ENCODE data around the gene UNC80.

Gene UNC80

GRCh38 chr2:209937893-209938292, 166.3 kb downstream of the UNC80 start:
- Histone ChIP-seq H3K4me1 (ENCODE audit: control insufficient read depth, insufficient read depth, low read length) (no peaks in the 10 kb centered on the region), H3K9me3 (ENCODE audit: control insufficient read depth, insufficient read depth, low read depth, low read length) (no peaks in the 10 kb centered on the region), H3K4me3 (ENCODE audit: low read depth, low read length) (no peak overlapping the region), H3K27ac (ENCODE audit: low read depth, low read length) (no peak overlapping the region), H3K36me3 (ENCODE audit: control insufficient read depth, insufficient read depth, low read length) (no peaks in the 10 kb centered on the region), H3K9ac (ENCODE audit: low read length) (no peak overlapping the region), H3K27me3 (ENCODE audit: control insufficient read depth, insufficient read depth, low read length) (no peaks in the 10 kb centered on the region)

GRCh38 chr2:209938906-209939305, 167.3 kb downstream of the UNC80 start:
- Histone ChIP-seq H3K27ac (ENCODE audit: low read depth, low read length) (no peak overlapping the region), H3K4me1 (ENCODE audit: control insufficient read depth, insufficient read depth, low read length) (no peaks in the 10 kb centered on the region), H3K9ac (ENCODE audit: low read length) (no peak overlapping the region), H3K27me3 (ENCODE audit: control insufficient read depth, insufficient read depth, low read length) (no peaks in the 10 kb centered on the region), H3K9me3 (ENCODE audit: control insufficient read depth, insufficient read depth, low read depth, low read length) (no peaks in the 10 kb centered on the region), H3K36me3 (ENCODE audit: control insufficient read depth, insufficient read depth, low read length) (no peaks in the 10 kb centered on the region), H3K4me3 (ENCODE audit: low read depth, low read length) (no peak overlapping the region)

GRCh38 chr2:209940936-209941335, 169.3 kb downstream of the UNC80 start:
- H3K9me3 ChIP-seq (ENCODE audit: control insufficient read depth, insufficient read depth, low read depth, low read length): no peaks in the 10 kb centered on the region
- H3K27ac ChIP-seq (ENCODE audit: low read depth, low read length): no peak overlapping the region
- no peaks in the 10 kb centered on the region for H3K36me3 ChIP-seq (ENCODE audit: control insufficient read depth, insufficient read depth, low read length)
- H3K27me3 ChIP-seq (ENCODE audit: control insufficient read depth, insufficient read depth, low read length): no peaks in the 10 kb centered on the region
- H3K4me1 ChIP-seq (ENCODE audit: control insufficient read depth, insufficient read depth, low read length): no peaks in the 10 kb centered on the region
- H3K9ac ChIP-seq (ENCODE audit: low read length): no peak overlapping the region
- no peak overlapping the region for H3K4me3 ChIP-seq (ENCODE audit: low read depth, low read length)

- H3K36me3 ChIP-seq (ENCODE audit: control insufficient read depth, insufficient read depth, low read length): no peaks in the 10 kb centered on the region
- no peaks in the 10 kb centered on the region for H3K9me3 ChIP-seq (ENCODE audit: control insufficient read depth, insufficient read depth, low read depth, low read length)
- no peaks in the 10 kb centered on the region for H3K27me3 ChIP-seq (ENCODE audit: control insufficient read depth, insufficient read depth, low read length)
- no peak overlapping the region for H3K4me3 ChIP-seq (ENCODE audit: low read depth, low read length)
- H3K4me1 ChIP-seq (ENCODE audit: control insufficient read depth, insufficient read depth, low read length): no peaks in the 10 kb centered on the region
- H3K27ac ChIP-seq (ENCODE audit: low read depth, low read length): no peak overlapping the region
- H3K9ac ChIP-seq (ENCODE audit: low read length): no peak overlapping the region
Observed at GRCh38 chr2:209942426-209942825, 170.8 kb downstream of the UNC80 start.

DNA sequence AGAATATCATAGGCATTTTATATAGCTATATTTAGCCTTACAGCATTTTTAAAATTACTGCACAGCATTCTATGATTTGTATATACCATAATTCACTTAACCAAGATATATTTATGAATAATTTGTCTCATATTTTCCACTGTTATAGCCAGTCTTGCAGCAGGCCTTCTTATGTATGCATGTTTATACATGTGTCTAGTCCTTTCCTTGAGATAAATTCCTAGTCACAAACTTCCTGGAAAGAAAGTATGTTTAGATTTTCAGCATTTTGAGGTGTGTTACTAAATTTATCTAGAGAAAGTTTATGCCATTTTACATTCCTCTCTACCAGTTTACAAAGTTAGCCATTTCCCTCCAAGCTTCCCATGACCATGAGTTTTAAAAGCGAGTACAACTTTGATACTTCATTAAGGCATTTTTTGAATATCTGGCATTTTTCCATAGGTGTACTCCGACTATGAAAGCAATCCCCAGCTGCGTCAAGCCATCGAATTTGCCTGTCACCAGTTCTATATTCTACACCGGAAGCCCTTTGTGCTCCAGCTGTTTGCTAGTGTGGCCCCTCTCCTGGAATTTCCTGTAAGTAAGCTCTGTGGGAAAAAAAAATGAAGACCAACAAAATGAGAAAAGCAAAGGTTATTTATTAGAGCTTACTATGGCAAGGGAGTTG, 171.4 kb downstream of the UNC80 start:
- H3K9ac ChIP-seq (ENCODE audit: low read length): no peak overlapping the region
- no peaks in the 10 kb centered on the region for H3K9me3 ChIP-seq (ENCODE audit: control insufficient read depth, insufficient read depth, low read depth, low read length)
- no peaks in the 10 kb centered on the region for H3K36me3 ChIP-seq (ENCODE audit: control insufficient read depth, insufficient read depth, low read length)
- no peaks in the 10 kb centered on the region for H3K27me3 ChIP-seq (ENCODE audit: control insufficient read depth, insufficient read depth, low read length)
- no peak overlapping the region for H3K4me3 ChIP-seq (ENCODE audit: low read depth, low read length)
- no peaks in the 10 kb centered on the region for H3K4me1 ChIP-seq (ENCODE audit: control insufficient read depth, insufficient read depth, low read length)
- no peak overlapping the region for H3K27ac ChIP-seq (ENCODE audit: low read depth, low read length)

DNA sequence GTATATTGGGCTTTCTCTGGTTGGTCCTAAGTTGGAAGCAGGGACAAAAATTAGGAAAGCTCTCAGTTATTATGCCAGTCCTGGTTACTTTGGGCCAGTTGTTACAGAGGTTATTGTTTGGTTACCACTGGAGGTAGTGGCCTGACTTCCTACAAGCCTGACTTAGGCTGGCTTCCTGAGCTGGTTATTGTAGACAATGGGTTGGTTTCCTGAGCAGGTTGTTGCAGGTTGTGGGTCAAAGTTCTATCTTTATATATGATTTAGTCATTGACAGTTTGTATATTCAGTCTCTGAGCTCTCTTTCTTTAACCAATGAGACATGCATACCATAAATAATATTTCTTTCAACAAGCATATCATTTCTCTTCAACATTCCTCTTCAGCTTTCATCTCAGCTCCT, 172.1 kb downstream of the UNC80 start:
- H3K9me3 ChIP-seq (ENCODE audit: control insufficient read depth, insufficient read depth, low read depth, low read length): no peaks in the 10 kb centered on the region
- H3K36me3 ChIP-seq (ENCODE audit: control insufficient read depth, insufficient read depth, low read length): no peaks in the 10 kb centered on the region
- no peak overlapping the region for H3K9ac ChIP-seq (ENCODE audit: low read length)
- H3K4me3 ChIP-seq (ENCODE audit: low read depth, low read length): no peak overlapping the region
- no peak overlapping the region for H3K27ac ChIP-seq (ENCODE audit: low read depth, low read length)
- no peaks in the 10 kb centered on the region for H3K27me3 ChIP-seq (ENCODE audit: control insufficient read depth, insufficient read depth, low read length)
- H3K4me1 ChIP-seq (ENCODE audit: control insufficient read depth, insufficient read depth, low read length): no peaks in the 10 kb centered on the region

DNA sequence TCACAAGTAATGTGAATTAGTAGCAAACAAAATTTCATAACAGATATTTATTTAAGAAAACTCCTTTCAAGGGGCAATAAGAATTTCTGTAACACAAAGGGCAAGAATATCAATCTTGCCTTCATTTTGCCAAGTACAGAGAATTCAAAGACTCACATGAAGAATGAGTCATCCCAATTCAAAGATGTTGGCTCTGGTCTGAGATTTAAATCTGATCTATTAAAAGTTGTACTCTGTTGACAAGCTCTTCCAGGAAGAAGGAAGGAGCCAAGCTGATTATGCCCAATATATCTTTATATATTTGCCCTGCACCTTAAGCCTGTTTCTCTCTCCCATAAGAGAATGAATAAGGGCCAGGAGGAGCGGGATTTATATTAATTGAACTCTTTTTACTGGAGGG, 174.9 kb downstream of the UNC80 start:
- Histone ChIP-seq H3K27me3 (ENCODE audit: control insufficient read depth, insufficient read depth, low read length) (no peaks in the 10 kb centered on the region), H3K4me3 (ENCODE audit: low read depth, low read length) (no peak overlapping the region), H3K27ac (ENCODE audit: low read depth, low read length) (no peak overlapping the region), H3K4me1 (ENCODE audit: control insufficient read depth, insufficient read depth, low read length) (no peaks in the 10 kb centered on the region), H3K9me3 (ENCODE audit: control insufficient read depth, insufficient read depth, low read depth, low read length) (no peaks in the 10 kb centered on the region), H3K9ac (ENCODE audit: low read length) (no peak overlapping the region), H3K36me3 (ENCODE audit: control insufficient read depth, insufficient read depth, low read length) (no peaks in the 10 kb centered on the region)

DNA sequence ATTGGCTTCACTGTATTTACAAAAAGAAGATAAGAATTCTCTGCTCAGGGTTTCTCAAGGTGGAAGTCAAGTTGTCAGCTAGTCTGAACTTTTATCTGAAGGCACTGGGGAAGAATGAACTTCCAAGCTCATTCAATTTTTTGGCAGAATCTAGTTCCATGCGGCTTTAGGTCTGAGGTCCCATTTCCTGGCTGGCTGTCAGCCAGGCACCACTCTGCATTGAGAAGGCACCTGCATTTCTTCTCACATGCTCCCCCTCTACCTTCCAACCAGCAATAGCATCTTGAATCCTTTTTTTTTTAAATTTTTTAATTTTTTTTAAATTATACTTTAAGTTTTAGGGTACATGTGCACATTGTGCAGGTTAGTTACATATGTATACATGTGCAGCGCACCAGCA, 184.6 kb downstream of the UNC80 start:
- H3K4me3 ChIP-seq (ENCODE audit: low read depth, low read length): no peak overlapping the region
- peaks cover 16% of the 10 kb centered on the region for H3K4me1 ChIP-seq (ENCODE audit: control insufficient read depth, insufficient read depth, low read length)

GRCh38 chr2:209958016-209958415, 186.4 kb downstream of the UNC80 start:
- Histone ChIP-seq H3K9me3 (ENCODE audit: control insufficient read depth, insufficient read depth, low read depth, low read length) (no peaks in the 10 kb centered on the region), H3K9ac (ENCODE audit: low read length) (no peak overlapping the region)

More for the DNA sequence above, 184.6 kb downstream of the UNC80 start:
- no peak overlapping the region for H3K27ac ChIP-seq (ENCODE audit: low read depth, low read length)
- no peaks in the 10 kb centered on the region for H3K9me3 ChIP-seq (ENCODE audit: control insufficient read depth, insufficient read depth, low read depth, low read length)
- H3K36me3 ChIP-seq (ENCODE audit: control insufficient read depth, insufficient read depth, low read length): no peaks in the 10 kb centered on the region
- peaks cover 45% of the 10 kb centered on the region for H3K27me3 ChIP-seq (ENCODE audit: control insufficient read depth, insufficient read depth, low read length)
- H3K9ac ChIP-seq (ENCODE audit: low read length): no peak overlapping the region

DNA sequence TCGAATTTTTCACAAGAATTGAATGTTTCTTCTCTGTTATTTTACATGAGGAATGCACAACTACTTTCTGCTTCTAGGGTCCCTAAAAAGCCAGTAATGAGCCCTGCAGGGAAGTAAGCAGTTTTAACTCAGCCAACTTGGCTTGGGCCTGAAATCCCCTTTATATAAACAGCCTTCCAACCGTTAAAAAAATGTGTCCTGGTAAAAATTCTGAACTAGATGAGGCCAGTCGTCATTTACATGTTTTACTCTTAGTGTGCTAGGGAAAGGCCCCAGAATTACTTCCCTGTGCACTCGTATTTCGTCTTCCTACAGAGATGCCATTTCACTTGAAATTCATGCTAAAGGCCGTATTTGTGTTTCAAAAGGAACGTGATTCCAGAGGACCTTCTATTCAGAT, 188.4 kb downstream of the UNC80 start:
- Histone ChIP-seq H3K9ac (ENCODE audit: low read length) (no peak overlapping the region), H3K9me3 (ENCODE audit: control insufficient read depth, insufficient read depth, low read depth, low read length) (no peaks in the 10 kb centered on the region), H3K36me3 (ENCODE audit: control insufficient read depth, insufficient read depth, low read length) (no peaks in the 10 kb centered on the region), H3K4me1 (ENCODE audit: control insufficient read depth, insufficient read depth, low read length) (peaks cover 16% of the 10 kb centered on the region), H3K27ac (ENCODE audit: low read depth, low read length) (no peak overlapping the region), H3K4me3 (ENCODE audit: low read depth, low read length) (0 out of 2 replicates have a peak overlapping the region, but pooled peaks have one; percentile 12), H3K27me3 (ENCODE audit: control insufficient read depth, insufficient read depth, low read length) (peaks cover 60% of the 10 kb centered on the region)

More at GRCh38 chr2:209958016-209958415, 186.4 kb downstream of the UNC80 start:
- Histone ChIP-seq H3K4me1 (ENCODE audit: control insufficient read depth, insufficient read depth, low read length) (peaks cover 16% of the 10 kb centered on the region), H3K27ac (ENCODE audit: low read depth, low read length) (no peak overlapping the region), H3K4me3 (ENCODE audit: low read depth, low read length) (no peak overlapping the region), H3K27me3 (ENCODE audit: control insufficient read depth, insufficient read depth, low read length) (peaks cover 59% of the 10 kb centered on the region), H3K36me3 (ENCODE audit: control insufficient read depth, insufficient read depth, low read length) (no peaks in the 10 kb centered on the region)

DNA sequence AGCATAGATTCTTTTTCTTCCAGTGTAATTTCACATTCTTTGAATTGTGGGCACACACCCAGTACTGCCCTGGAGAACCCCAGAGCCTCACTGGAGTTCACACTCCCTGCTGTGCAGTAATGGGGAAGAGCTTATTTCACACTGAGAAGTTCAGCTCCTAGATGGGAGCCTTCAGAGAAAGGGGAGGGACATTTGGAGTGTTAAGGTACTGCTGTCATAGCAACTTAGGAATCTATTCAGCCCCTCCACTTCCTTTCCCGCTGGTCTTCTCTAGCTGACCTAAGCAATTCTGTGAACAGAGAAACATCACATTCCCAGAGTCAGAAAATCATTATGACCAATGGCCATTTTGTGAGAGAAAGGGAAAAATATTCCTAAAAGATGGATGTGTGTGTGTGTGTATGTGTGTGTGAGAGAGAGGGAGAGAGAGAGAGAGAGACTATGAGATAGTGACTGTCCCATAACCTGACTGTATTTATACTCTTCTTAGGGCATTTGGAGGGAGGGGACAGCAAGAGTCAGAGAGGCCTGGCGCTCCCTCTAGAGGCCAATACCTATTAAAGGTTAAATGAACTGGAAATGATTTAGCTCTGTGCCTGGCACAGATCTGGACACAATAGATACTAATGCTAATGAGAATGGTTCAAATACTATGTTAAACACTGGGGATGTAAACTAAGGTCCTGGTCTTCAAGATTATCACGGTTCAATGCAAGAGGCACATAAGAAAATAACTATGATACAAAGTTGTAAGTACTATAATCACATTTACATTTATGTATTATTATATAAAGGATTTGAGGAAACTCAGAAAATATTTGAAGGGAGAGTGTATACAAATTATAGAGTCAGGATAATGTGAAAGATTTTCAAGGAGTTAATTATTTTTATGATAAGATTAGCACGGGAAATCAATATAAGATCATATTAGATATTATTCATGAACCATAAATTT, 189.3 kb downstream of the UNC80 start:
- Histone ChIP-seq H3K9me3 (ENCODE audit: control insufficient read depth, insufficient read depth, low read depth, low read length) (no peaks in the 10 kb centered on the region), H3K27me3 (ENCODE audit: control insufficient read depth, insufficient read depth, low read length) (peaks cover 57% of the 10 kb centered on the region), H3K9ac (ENCODE audit: low read length) (no peak overlapping the region), H3K4me3 (ENCODE audit: low read depth, low read length) (peak overlapping the region; percentile 36; the same call in 1 of the 2 replicates), H3K4me1 (ENCODE audit: control insufficient read depth, insufficient read depth, low read length) (peaks cover 16% of the 10 kb centered on the region), H3K27ac (ENCODE audit: low read depth, low read length) (no peak overlapping the region), H3K36me3 (ENCODE audit: control insufficient read depth, insufficient read depth, low read length) (no peaks in the 10 kb centered on the region)
